ENCODE measurements around the gene STK10. TPM values are rescaled to one million over a fixed set of nuclear protein-coding genes. Genes with fewer than 3 reads are reported as not detected.

The STK10 gene
- total and polyA plus RNA-seq, 2 of the 8 experiments (the other 6 are each of a cell fraction or from before 2014, with no cell fraction given): 10.5 to 21.4 TPM

GRCh38 chr5:172180936-172181335, 7.1 kb downstream of the STK10 start (continued):
- no peak for TF ChIP-seq CHD7 (IDR thresholded peaks at IDR 0.05; ENCODE audit: insufficient replicate concordance, low read length)
- no peak for TF ChIP-seq SP4 (IDR thresholded peaks at IDR 0.05; ENCODE audit: low read length)
- TF ChIP-seq SIRT6 (IDR thresholded peaks at IDR 0.05; ENCODE audit: low read length): no peak
- no peak for TF ChIP-seq ZNF274 (IDR thresholded peaks at IDR 0.05; ENCODE audit: borderline replicate concordance, extremely low read depth, low read length)

Measured in H1 (cell line).